Glutamatergic neuron (in vitro differentiated cells): Measurements from ENCODE around the gene ANKRD12. TPM values are rescaled to one million over a fixed set of nuclear protein-coding genes. Genes with fewer than 3 reads are reported as not detected.

Experiments used
- DNase-seq: peaks from one replicate; pipeline ENCODE4 v3.0.0; 2022
- H3K27ac Mint-ChIP-seq: one replicate; pipeline ENCODE4 v1.8.0; 2020; ENCODE audit warnings: mild to moderate bottlenecking, mixed read lengths, inconsistent platforms; ENCODE audit not compliant: unreplicated experiment
- H3K27me3 Mint-ChIP-seq: one replicate; pipeline ENCODE4 v1.8.0; 2020; ENCODE audit warnings: mild to moderate bottlenecking, moderate library complexity, mixed read lengths, inconsistent platforms; ENCODE audit not compliant: unreplicated experiment
- H3K36me3 Mint-ChIP-seq: one replicate; pipeline ENCODE4 v1.8.0; 2020; ENCODE audit warnings: mild to moderate bottlenecking, mixed read lengths, inconsistent platforms; ENCODE audit not compliant: unreplicated experiment
- H3K4me1 Mint-ChIP-seq: one replicate; pipeline ENCODE4 v1.8.0; 2020; ENCODE audit warnings: mild to moderate bottlenecking, low read depth, mixed read lengths, inconsistent platforms; ENCODE audit not compliant: unreplicated experiment
- H3K4me3 Mint-ChIP-seq: one replicate; pipeline ENCODE4 v1.8.0; 2020; ENCODE audit warnings: mild to moderate bottlenecking, mixed read lengths, inconsistent platforms; ENCODE audit not compliant: unreplicated experiment
- H3K9me3 Mint-ChIP-seq: one replicate; pipeline ENCODE4 v1.8.0; 2020; ENCODE audit warnings: mild to moderate bottlenecking, moderate library complexity, mixed read lengths, inconsistent platforms; ENCODE audit not compliant: unreplicated experiment
- total RNA-seq: library from RNA; stranded (reverse); fragmentation: NEBNext Ultra II Directional; extraction: Animal tissue kit (Norgen Biotek cat#: 25700); gene quantifications from one replicate; pipeline ENCODE4 v1.2.1, GENCODE V29; 2021; ENCODE audit not compliant: unreplicated experiment
- TF ChIP-seq, protein P1 (sequence below): fragments of 200-600 bp; sonication (generic); IDR thresholded peaks from one replicate; pipeline ENCODE4 v1.5.0; 2021; ENCODE audit not compliant: partially characterized antibody, unreplicated experiment

Gene ANKRD12
- total RNA-seq, 1 donor from 2014 or later = 41.6 TPM

- Mint-ChIP-seq H3K4me3 (no peak overlapping the region), H3K36me3 (no peaks in the 10 kb centered on the region), H3K9me3 (peaks cover 2% of the 10 kb centered on the region), H3K4me1 (no peaks in the 10 kb centered on the region), H3K27me3 (no peaks in the 10 kb centered on the region), H3K27ac (no peak overlapping the region)
- DNase-seq = no peak
- TF ChIP-seq, protein P1, sequence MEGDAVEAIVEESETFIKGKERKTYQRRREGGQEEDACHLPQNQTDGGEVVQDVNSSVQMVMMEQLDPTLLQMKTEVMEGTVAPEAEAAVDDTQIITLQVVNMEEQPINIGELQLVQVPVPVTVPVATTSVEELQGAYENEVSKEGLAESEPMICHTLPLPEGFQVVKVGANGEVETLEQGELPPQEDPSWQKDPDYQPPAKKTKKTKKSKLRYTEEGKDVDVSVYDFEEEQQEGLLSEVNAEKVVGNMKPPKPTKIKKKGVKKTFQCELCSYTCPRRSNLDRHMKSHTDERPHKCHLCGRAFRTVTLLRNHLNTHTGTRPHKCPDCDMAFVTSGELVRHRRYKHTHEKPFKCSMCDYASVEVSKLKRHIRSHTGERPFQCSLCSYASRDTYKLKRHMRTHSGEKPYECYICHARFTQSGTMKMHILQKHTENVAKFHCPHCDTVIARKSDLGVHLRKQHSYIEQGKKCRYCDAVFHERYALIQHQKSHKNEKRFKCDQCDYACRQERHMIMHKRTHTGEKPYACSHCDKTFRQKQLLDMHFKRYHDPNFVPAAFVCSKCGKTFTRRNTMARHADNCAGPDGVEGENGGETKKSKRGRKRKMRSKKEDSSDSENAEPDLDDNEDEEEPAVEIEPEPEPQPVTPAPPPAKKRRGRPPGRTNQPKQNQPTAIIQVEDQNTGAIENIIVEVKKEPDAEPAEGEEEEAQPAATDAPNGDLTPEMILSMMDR = no peak
Observed at GRCh38 chr18:9283791-9284190, 147.2 kb downstream of the ANKRD12 start.

DNA sequence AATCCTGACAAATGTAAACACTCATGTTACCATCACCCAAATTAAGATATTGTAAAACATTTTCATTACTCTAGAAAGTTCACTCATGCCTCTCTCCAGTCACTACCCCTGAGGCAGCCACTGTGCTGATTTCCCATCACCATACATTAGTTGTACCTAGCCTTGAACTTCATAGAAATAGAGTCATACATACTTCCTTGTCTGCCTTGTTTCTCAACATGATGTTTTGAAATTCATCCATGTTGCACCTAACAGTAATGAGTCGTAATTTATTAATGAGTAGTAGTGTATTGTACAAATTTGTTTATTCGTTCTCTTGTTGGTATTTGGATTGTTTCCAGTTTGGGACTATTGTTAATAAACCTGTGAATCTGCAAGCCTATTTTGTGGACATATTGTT, 149.0 kb downstream of the ANKRD12 start:
- H3K9me3 Mint-ChIP-seq = no peaks in the 10 kb centered on the region
- DNase-seq = no peak
- H3K4me3 Mint-ChIP-seq = no peak overlapping the region
- H3K27me3 Mint-ChIP-seq = no peaks in the 10 kb centered on the region
- no peaks in the 10 kb centered on the region for H3K4me1 Mint-ChIP-seq
- H3K27ac Mint-ChIP-seq = no peak overlapping the region
- H3K36me3 Mint-ChIP-seq = no peaks in the 10 kb centered on the region
- TF ChIP-seq, protein P1 = no peak

DNA sequence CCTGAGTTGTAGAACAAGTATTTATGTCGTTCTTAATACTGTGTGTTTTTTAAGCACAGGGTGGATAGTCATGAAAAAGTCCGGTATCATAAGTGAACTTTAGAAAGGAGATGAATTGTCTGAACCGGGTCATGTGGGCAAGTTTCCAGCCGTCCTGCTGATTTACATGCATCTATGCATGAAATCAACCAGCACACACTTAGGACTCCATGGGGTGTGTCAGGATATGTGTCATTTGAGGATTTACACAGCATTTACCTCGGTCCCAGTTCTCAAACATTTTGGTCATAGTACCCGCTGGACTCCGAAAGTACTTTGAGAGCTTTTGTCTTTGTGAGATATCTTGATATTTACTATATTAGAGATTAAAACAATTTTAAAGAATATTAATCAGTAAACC, 150.5 kb downstream of the ANKRD12 start:
- peaks cover 4% of the 10 kb centered on the region for H3K36me3 Mint-ChIP-seq
- no peak for DNase-seq
- H3K27ac Mint-ChIP-seq = no peak overlapping the region
- H3K4me1 Mint-ChIP-seq = no peaks in the 10 kb centered on the region
- H3K4me3 Mint-ChIP-seq = no peak overlapping the region
- no peaks in the 10 kb centered on the region for H3K27me3 Mint-ChIP-seq
- TF ChIP-seq, protein P1 = no peak
- no peaks in the 10 kb centered on the region for H3K9me3 Mint-ChIP-seq

- peaks cover 11% of the 10 kb centered on the region for H3K36me3 Mint-ChIP-seq
- no peaks in the 10 kb centered on the region for H3K27me3 Mint-ChIP-seq
- no peaks in the 10 kb centered on the region for H3K4me1 Mint-ChIP-seq
- H3K27ac Mint-ChIP-seq = no peak overlapping the region
- DNase-seq = no peak
- peaks cover 6% of the 10 kb centered on the region for H3K9me3 Mint-ChIP-seq
- H3K4me3 Mint-ChIP-seq = no peak overlapping the region
- TF ChIP-seq, protein P1 = no peak
Observed at GRCh38 chr18:9289698-9290097, 153.1 kb downstream of the ANKRD12 start.

GRCh38 chr18:9290156-9290555, 153.6 kb downstream of the ANKRD12 start:
- H3K4me1 Mint-ChIP-seq = no peaks in the 10 kb centered on the region
- TF ChIP-seq, protein P1 = no peak
- H3K4me3 Mint-ChIP-seq = no peak overlapping the region
- H3K27ac Mint-ChIP-seq = no peak overlapping the region
- peaks cover 6% of the 10 kb centered on the region for H3K9me3 Mint-ChIP-seq
- peaks cover 1% of the 10 kb centered on the region for H3K27me3 Mint-ChIP-seq
- DNase-seq = no peak
- H3K36me3 Mint-ChIP-seq = peaks cover 11% of the 10 kb centered on the region
